Testis (tissue), 2 donors: ENCODE data around the gene COL4A3.

Experiments used
- POLR2A ChIP-seq: fragments of 450-650 bp; IDR thresholded peaks from one replicate; pipeline ENCODE4 v1.6.1; 2017; ENCODE audit warnings: antibody characterized with exemption, mild to moderate bottlenecking, moderate library complexity
- TF ChIP-seq, protein P1 (sequence below), 3 experiments: fragments of 450-650 bp in 2 of 3; fragments of 200-600 bp in 1 of 3; sonication (generic) in 1 of 3; IDR thresholded peaks; one replicate each; pipeline ENCODE4 v1.5.1; 2016 to 2019; ENCODE audit warnings: antibody characterized with exemption in 3 of 3, mild to moderate bottlenecking in 2 of 3, moderate library complexity in 1 of 3

DNA sequence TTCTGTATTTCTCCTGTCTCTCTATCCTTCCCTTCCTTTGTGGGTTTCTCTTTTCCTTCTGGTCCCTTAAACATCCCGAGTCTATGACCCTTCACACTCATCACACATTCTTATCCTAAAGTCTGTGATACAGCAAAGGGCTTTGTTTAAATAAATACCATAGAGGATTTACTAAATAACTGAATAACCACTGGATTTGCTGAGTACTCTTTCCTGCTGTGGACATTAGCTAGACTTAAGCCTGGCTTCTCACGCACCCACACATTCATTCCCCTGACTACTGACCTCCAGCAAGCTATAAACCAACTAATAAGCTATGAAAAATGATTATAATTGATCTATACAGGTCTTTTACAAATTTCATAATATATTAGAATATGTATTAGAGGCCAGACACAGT, 76.6 kb downstream of the COL4A3 start:
- TF ChIP-seq, protein P1, sequence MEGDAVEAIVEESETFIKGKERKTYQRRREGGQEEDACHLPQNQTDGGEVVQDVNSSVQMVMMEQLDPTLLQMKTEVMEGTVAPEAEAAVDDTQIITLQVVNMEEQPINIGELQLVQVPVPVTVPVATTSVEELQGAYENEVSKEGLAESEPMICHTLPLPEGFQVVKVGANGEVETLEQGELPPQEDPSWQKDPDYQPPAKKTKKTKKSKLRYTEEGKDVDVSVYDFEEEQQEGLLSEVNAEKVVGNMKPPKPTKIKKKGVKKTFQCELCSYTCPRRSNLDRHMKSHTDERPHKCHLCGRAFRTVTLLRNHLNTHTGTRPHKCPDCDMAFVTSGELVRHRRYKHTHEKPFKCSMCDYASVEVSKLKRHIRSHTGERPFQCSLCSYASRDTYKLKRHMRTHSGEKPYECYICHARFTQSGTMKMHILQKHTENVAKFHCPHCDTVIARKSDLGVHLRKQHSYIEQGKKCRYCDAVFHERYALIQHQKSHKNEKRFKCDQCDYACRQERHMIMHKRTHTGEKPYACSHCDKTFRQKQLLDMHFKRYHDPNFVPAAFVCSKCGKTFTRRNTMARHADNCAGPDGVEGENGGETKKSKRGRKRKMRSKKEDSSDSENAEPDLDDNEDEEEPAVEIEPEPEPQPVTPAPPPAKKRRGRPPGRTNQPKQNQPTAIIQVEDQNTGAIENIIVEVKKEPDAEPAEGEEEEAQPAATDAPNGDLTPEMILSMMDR (IDR thresholded peaks at IDR 0.05), result no peak
- no peak for TF ChIP-seq POLR2A
